Measurements from ENCODE around the gene SDF4. TPM values are rescaled to one million over a fixed set of nuclear protein-coding genes. Genes with fewer than 3 reads are reported as not detected.

SDF4 gene
- total RNA-seq, 1 experiment from 2014 or later = 254 TPM

DNA sequence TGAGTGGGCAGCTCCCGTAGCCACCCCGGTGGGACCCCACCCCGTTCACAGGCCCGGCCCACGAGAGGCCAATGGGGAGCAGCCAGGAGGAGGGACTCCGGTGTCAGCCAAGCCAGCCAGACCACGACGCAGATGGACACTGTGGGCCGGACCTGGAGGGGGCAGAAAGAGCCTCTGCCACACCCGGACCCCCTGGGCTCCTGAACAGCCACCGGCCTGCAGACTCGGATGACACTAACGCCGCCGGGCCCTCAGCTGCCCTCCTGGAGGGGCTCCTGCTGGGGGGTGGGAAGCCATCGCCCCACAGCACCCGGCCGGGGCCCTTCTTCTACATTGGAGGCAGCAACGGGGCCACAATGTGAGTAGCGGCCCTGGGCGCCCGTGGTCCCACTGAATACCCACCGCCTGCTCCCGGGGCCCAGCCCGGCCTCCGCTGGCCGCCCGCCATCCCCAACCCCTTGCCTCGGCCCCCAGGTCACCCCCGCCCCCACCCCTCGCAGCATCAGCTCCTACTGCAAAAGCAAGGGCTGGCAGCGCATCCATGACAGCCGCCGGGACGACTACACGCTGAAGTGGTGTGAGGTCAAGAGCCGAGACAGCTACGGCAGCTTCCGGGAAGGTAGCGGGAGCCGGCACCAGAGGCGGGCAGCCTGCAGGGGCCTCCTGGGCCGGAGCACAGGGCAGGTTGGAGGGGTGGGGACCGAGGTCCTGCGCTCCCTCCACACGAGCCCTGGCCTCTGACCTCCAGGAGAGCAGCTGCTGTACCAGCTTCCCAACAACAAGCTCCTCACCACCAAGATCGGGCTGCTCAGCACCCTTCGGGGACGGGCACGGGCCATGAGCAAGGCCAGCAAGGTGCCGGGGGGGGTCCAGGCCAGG is 51.6 kb downstream of the SDF4 start:
- H3K36me3 ChIP-seq (ENCODE audit: low read depth, low read length) = no peaks in the 10 kb centered on the region
- no peak overlapping the region for H3K9ac ChIP-seq (ENCODE audit: low read length)
- no peaks in the 10 kb centered on the region for H4K20me1 ChIP-seq (ENCODE audit: low read length)
- POLR2A ChIA-PET (ENCODE audit: unreplicated experiment) = no interaction called here
- TF ChIP-seq EZH2phosphoT487 (IDR thresholded peaks at IDR 0.05; ENCODE audit: borderline replicate concordance, low read length) = no peak
- TF ChIP-seq EZH2 (IDR thresholded peaks at IDR 0.05; ENCODE audit: low read length, unreplicated experiment) = no peak
- TF ChIP-seq, protein P1, sequence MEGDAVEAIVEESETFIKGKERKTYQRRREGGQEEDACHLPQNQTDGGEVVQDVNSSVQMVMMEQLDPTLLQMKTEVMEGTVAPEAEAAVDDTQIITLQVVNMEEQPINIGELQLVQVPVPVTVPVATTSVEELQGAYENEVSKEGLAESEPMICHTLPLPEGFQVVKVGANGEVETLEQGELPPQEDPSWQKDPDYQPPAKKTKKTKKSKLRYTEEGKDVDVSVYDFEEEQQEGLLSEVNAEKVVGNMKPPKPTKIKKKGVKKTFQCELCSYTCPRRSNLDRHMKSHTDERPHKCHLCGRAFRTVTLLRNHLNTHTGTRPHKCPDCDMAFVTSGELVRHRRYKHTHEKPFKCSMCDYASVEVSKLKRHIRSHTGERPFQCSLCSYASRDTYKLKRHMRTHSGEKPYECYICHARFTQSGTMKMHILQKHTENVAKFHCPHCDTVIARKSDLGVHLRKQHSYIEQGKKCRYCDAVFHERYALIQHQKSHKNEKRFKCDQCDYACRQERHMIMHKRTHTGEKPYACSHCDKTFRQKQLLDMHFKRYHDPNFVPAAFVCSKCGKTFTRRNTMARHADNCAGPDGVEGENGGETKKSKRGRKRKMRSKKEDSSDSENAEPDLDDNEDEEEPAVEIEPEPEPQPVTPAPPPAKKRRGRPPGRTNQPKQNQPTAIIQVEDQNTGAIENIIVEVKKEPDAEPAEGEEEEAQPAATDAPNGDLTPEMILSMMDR (conservative IDR thresholded peaks at IDR 0.05; ENCODE audit: low read depth, low read length) = no peak
- H3K9me2 ChIP-seq (replicated peaks; ENCODE audit: low read length) = no peaks in the 10 kb centered on the region
- CTCF ChIA-PET = no interaction called here
- no peaks in the 10 kb centered on the region for H3K27me3 ChIP-seq (ENCODE audit: low read length)
- H3K4me1 ChIP-seq (ENCODE audit: insufficient read depth, low read length) = no peaks in the 10 kb centered on the region
- intact Hi-C loops (cut with micrococcal nuclease) = no loop called here
- H3K79me2 ChIP-seq (ENCODE audit: low read length) = no peaks in the 10 kb centered on the region
- ATAC-seq = no peak
- no peak overlapping the region for H3K27ac ChIP-seq (ENCODE audit: low read length)
- no peak overlapping the region for H3K4me2 ChIP-seq (ENCODE audit: low read length)
- no TSS peak for BruUV-seq (replicated peaks)
- no peak for DNase-seq
- H3F3A ChIP-seq (ENCODE audit: low read length, unreplicated experiment) = no peaks in the 10 kb centered on the region
- no peaks in the 10 kb centered on the region for H3K9me3 ChIP-seq (ENCODE audit: low read length)
- no peak overlapping the region for H3K4me3 ChIP-seq (ENCODE audit: low read length)
- no peak overlapping the region for H2AFZ ChIP-seq (ENCODE audit: low read length)

DNA sequence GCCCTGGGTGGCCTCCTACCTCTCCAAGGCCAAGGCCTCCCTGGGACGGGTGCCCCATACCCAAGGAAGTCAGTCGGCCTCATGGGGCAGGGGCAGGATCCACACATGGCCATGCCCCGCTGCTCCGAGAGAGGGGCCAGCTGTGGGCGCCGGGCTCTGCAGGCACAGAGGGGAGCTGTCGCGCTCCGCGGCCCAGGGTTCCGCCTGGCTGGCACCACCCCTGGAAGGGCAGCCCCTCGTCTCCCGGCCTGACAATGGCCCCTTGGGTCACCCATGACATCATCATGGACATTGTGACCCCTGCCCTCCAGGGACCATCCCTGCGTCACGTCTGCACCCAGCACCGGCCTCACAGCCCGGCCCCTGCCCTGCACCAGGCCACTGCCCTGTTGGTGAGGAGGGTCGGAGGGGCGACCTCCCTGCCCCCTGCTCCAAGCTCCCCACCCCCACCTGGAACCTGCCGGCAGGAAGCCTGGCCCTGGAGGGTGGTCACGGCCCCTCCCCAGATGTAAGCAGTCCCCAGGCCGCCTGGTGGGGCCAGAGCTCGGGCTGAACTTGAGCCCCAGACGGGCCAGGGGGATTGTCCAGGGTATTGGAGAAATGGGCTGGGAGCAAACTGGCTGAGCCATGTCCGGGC is 52.3 kb downstream of the SDF4 start:
- Histone ChIP-seq H4K20me1 (ENCODE audit: low read length) (no peaks in the 10 kb centered on the region), H3K27ac (ENCODE audit: low read length) (no peak overlapping the region), H3K36me3 (ENCODE audit: low read depth, low read length) (no peaks in the 10 kb centered on the region), H2AFZ (ENCODE audit: low read length) (no peak overlapping the region), H3K4me2 (ENCODE audit: low read length) (no peak overlapping the region), H3K4me1 (ENCODE audit: insufficient read depth, low read length) (no peaks in the 10 kb centered on the region), H3F3A (ENCODE audit: low read length, unreplicated experiment) (no peaks in the 10 kb centered on the region), H3K27me3 (ENCODE audit: low read length) (no peaks in the 10 kb centered on the region), H3K9ac (ENCODE audit: low read length) (no peak overlapping the region), H3K79me2 (ENCODE audit: low read length) (no peaks in the 10 kb centered on the region), H3K9me2 (replicated peaks; ENCODE audit: low read length) (no peaks in the 10 kb centered on the region), H3K4me3 (ENCODE audit: low read length) (no peak overlapping the region), H3K9me3 (ENCODE audit: low read length) (no peaks in the 10 kb centered on the region)
- BruUV-seq (replicated peaks) = no TSS peak
- CTCF ChIA-PET = no interaction called here
- ATAC-seq (no peak), DNase-seq (no peak)
- TF ChIP-seq, protein P1 (conservative IDR thresholded peaks at IDR 0.05; ENCODE audit: low read depth, low read length) = no peak
- no peak for TF ChIP-seq EZH2 (IDR thresholded peaks at IDR 0.05; ENCODE audit: low read length, unreplicated experiment)
- TF ChIP-seq EZH2phosphoT487 (IDR thresholded peaks at IDR 0.05; ENCODE audit: borderline replicate concordance, low read length) = no peak
- POLR2A ChIA-PET (ENCODE audit: unreplicated experiment) = no interaction called here
- intact Hi-C loops (cut with micrococcal nuclease) = no loop called here

All from PC-3 (cell line).